ENCODE results near the gene C4orf33.

The C4orf33 gene

DNA sequence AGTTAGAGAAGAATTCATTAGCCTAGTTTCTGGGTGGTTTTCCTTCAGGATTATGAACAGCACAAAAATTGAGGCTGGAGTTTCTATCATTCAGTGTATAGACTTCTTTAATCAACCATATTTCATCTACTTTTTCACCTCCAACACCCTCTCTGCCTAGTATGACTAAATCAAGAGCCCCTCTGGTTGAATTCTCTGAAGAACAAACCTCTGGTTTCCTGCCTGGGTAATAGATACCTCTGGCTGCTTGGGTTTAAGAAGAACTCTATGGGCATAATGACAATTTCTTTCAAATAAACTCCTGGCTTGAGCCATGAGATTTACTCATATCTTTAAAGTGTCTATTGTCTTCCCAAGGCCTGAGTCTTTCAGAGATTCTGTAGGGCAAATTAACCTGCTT, 66.5 kb downstream of the C4orf33 start:
- Mint-ChIP-seq H3K36me3 (ENCODE audit: low read depth) (no peaks in the 10 kb centered on the region), H3K27ac (no peak overlapping the region), H3K9me3 (peaks cover 2% of the 10 kb centered on the region), H3K27me3 (ENCODE audit: low read depth) (peaks cover 3% of the 10 kb centered on the region), H3K4me1 (no peaks in the 10 kb centered on the region), H3K4me3 (no peak overlapping the region)
- TF ChIP-seq, protein P1, sequence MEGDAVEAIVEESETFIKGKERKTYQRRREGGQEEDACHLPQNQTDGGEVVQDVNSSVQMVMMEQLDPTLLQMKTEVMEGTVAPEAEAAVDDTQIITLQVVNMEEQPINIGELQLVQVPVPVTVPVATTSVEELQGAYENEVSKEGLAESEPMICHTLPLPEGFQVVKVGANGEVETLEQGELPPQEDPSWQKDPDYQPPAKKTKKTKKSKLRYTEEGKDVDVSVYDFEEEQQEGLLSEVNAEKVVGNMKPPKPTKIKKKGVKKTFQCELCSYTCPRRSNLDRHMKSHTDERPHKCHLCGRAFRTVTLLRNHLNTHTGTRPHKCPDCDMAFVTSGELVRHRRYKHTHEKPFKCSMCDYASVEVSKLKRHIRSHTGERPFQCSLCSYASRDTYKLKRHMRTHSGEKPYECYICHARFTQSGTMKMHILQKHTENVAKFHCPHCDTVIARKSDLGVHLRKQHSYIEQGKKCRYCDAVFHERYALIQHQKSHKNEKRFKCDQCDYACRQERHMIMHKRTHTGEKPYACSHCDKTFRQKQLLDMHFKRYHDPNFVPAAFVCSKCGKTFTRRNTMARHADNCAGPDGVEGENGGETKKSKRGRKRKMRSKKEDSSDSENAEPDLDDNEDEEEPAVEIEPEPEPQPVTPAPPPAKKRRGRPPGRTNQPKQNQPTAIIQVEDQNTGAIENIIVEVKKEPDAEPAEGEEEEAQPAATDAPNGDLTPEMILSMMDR (IDR thresholded peaks at IDR 0.05; ENCODE audit: unreplicated experiment in 3 of 3) = no peak

DNA sequence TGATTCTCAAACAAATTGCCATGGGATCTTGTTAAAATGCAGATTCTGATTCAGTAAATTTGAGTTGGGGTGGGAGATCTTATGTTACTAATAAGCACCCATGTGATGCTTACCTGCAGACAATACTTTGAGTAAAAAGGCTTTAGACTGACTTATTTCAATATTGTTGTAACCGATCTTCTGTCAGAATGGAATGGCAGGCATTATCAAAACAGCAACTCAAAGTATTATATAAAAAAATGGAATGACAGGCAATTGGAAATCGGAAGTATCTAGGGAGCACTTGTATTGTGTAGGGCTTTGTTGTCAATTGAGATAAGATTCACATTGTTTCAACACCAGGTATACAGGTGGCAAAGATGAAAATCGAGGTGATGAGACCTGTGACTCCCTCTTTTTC, 67.5 kb downstream of the C4orf33 start:
- Mint-ChIP-seq H3K27me3 (ENCODE audit: low read depth) (peaks cover 3% of the 10 kb centered on the region), H3K4me3 (no peak overlapping the region), H3K36me3 (ENCODE audit: low read depth) (no peaks in the 10 kb centered on the region), H3K27ac (no peak overlapping the region), H3K4me1 (no peaks in the 10 kb centered on the region), H3K9me3 (peaks cover 2% of the 10 kb centered on the region)
- TF ChIP-seq, protein P1 (IDR thresholded peaks at IDR 0.05; ENCODE audit: unreplicated experiment in 3 of 3) = no peak

DNA sequence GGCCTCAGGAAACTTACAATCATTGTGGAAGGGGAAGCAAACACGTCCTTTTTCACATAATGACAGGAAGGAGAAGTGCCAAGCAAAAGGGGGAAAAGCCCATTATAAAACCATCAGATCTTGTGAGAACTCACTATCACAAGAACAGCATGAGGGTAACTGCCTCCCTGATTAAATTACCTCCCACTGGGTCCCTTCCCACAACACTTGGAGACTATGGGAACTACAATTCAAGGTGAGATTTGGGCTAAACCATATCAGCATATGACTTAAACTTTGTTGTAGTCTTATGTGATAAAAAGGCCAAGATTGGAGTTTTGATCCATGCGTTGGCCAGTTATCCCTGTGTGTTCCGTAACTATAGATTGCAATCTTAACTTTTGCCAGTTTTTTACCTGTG, 68.3 kb downstream of the C4orf33 start:
- Mint-ChIP-seq H3K9me3 (peaks cover 2% of the 10 kb centered on the region), H3K36me3 (ENCODE audit: low read depth) (no peaks in the 10 kb centered on the region), H3K4me3 (no peak overlapping the region), H3K27me3 (ENCODE audit: low read depth) (peaks cover 3% of the 10 kb centered on the region), H3K4me1 (no peaks in the 10 kb centered on the region), H3K27ac (no peak overlapping the region)
- TF ChIP-seq, protein P1 (IDR thresholded peaks at IDR 0.05; ENCODE audit: unreplicated experiment in 3 of 3) = no peak
